Fibroblast of pulmonary artery (primary cell): ENCODE results near the gene SRP68.

ENCODE experiments used
- DNase-seq: peaks from one replicate; pipeline ENCODE4 v3.0.0-alpha.2; 2010; ENCODE audit warnings: low read depth
- H3K4me3 ChIP-seq: replicated peaks from 2 replicates; pipeline ENCODE4 v1.5.1; 2011; ENCODE audit warnings: low read depth, mild to moderate bottlenecking, control low read depth, low read length, moderate library complexity
- CTCF ChIP-seq: IDR thresholded peaks from 2 replicates; pipeline ENCODE4 v1.5.1; 2011; ENCODE audit warnings: mild to moderate bottlenecking, control low read depth, low read length, inconsistent platforms; ENCODE audit errors: missing control alignments

Gene SRP68

GRCh38 chr17:76097716-76098295 lies 25.5 kb upstream of the SRP68 start:
- no peak for TF ChIP-seq CTCF
- no peak for DNase-seq
- H3K4me3 ChIP-seq = no peak overlapping the region

- DNase-seq = no peak
- H3K4me3 ChIP-seq = no peak overlapping the region
- no peak for TF ChIP-seq CTCF
Observed at GRCh38 chr17:76095943-76096342, 23.6 kb upstream of the SRP68 start.

- no peak for TF ChIP-seq CTCF
- DNase-seq = no peak
- no peak overlapping the region for H3K4me3 ChIP-seq
Observed at GRCh38 chr17:76094046-76094445, 21.7 kb upstream of the SRP68 start.

GRCh38 chr17:76092526-76093413 lies 20.5 kb upstream of the SRP68 start:
- no peak overlapping the region for H3K4me3 ChIP-seq
- no peak for DNase-seq
- TF ChIP-seq CTCF = no peak

GRCh38 chr17:76091526-76092286 lies 19.4 kb upstream of the SRP68 start:
- no peak for DNase-seq
- no peak overlapping the region for H3K4me3 ChIP-seq
- TF ChIP-seq CTCF = no peak

- no peak for TF ChIP-seq CTCF
- no peak for DNase-seq
- no peak overlapping the region for H3K4me3 ChIP-seq
Observed at GRCh38 chr17:76090517-76091129, 18.3 kb upstream of the SRP68 start.
